Stimulated activated CD4-positive, alpha-beta T cell treated with anti-CD3 and anti-CD28 coated beads, Interleukin-1b, Interleukin-23, amount 100 ng/mL, for 24 hours (primary cell): ENCODE measurements around the gene PTGER3.
A peak's percentile ranks its signal among the peaks of the same experiment; 100 is the strongest.

Experiments used
- DNase-seq, 4 experiments: peaks; one replicate each; pipeline ENCODE4 v3.0.0-alpha.2; 2020; ENCODE audit warnings: low read depth in 4 of 4, low spot score in 1 of 4

PTGER3 gene

DNA sequence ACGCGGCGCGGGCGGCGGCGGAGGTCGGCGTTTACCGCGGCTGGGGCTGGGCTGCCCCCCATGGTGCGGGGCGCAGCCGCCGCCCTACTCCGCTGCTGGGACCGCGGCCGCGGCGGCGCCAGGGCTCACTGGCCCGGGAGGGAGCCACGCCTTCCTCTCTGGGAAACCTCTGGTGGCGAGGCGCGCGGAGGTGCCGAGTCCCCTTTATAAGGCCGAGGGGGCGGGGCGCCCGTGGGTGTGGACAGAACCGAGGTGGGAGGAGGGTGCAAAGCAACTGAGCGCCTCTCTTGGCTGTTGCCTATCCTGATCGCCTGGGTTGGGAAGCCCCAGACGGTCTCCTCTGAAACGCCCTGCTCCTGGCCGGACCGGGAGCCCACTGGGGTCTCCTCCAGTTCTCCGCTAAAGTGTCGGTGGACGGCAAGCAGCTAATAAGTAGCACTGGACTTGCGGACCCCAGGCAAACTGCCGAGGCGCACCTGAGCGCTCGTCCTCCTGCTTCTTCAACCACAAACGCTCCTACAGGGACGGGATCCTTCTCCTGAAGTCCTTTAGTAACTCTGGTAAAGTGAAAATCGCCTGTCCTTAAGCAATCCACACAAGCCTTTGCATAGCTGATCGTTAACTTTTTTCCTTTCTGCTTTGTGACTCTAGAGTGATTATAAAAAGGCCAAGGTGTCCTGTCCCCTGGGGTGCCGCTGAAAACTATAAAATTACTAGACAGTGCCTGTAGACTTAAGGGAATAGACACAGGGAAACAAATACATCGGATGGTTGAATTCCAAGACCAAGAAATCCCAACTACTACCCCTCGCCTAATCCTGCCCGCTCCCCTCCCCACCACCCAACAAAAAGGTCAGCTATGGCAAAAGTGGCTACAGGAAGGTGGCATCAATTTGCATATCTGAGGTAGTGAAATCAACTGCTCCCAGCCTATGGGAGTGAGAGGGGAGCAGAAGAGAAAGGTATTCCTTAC is at the start of gene PTGER3:
Gene PTGER3 (minus strand): TSS at position 182 of the 973 bp plus-strand sequence. CDS start 239 bp downstream, outside the sequence.
- peak in 2 of 4 experiments; percentile 17 to 41 for DNase-seq

DNA sequence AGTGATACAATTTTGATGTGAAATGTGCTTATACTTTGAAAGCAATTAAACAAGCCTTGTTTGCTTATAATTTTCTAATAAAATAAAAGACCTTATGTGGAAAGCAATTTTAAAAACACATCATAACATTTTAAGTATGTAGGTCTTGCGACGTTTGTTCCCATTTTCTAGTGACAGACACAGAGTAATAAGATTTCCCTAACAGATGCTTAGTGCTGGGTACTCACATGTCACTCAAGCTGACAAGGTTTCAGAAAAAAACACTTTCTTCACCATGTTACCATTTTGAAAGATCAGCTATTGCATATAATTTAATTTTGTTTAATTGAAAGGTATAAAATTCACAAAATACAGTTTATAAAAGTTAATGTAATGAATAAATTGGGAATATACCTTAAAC is 47.3 kb upstream of the PTGER3 start:
- no peak for DNase-seq

- DNase-seq: no peak
Measured at GRCh38 chr1:71093938-71094337, 46.3 kb upstream of the PTGER3 start.

GRCh38 chr1:71089536-71090270 is 42.1 kb upstream of the PTGER3 start:
- DNase-seq: no peak

- DNase-seq: no peak
Measured at GRCh38 chr1:71088645-71089287, 41.1 kb upstream of the PTGER3 start.

DNA sequence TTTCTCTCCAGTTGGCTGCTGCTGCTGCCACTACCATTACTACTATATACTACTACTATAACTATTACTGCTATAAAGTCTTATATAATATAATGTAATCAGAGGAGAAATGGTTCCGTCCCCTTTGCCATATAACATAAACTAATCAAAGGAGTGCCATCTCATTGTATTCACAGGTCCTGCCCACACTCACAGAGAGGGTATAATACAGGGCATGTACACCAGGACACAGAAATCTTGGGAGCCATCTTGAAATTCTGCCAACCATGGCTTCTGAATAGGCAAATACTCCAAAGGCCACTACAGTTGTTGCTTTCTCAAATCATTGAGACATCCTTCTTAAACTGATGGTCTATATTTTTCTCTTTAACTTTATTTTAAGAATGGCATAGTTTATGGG is 40.1 kb upstream of the PTGER3 start:
- DNase-seq: no peak

- DNase-seq: no peak
Measured at GRCh38 chr1:71087060-71087459, 39.4 kb upstream of the PTGER3 start.

- DNase-seq: no peak
Measured at GRCh38 chr1:71086331-71086730, 38.7 kb upstream of the PTGER3 start.

DNA sequence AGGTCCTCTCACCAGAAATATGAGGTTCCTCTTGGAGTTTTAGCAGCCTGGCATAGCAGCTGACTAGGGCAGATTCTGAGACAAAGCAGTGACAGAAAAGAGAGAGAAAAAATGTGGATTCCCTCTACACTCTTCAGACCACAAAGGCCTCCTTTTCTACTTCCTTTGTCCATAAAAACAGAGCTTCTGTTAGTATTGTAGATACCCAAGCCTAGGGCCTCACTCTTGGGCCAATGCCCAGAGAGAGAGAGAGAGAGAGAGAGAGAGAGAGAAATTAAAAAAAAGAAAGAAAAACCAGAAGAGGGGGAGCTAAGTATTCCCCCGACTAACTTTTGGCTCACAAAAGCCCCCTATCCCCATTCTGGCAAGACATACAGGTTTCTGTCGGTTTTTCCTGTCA is 35.7 kb upstream of the PTGER3 start:
- DNase-seq: no peak

DNA sequence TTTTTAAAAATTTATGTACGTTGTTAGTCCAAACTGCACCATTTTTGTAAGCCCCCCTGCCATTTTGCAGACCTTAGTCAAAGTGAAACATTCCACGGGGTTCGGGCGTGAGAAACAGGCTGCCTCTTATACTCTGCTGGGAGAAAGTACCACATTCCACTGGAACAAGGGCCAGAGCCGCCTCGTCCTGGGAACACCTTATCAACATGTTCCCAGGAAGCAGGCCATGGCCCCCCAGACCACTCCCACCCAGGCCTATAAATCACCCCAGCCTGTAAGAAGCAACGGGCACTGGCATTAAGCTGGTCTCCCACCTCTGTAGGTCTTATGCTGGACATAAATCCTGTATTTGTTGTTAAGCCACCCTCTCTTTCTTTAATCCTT is 34.1 kb upstream of the PTGER3 start:
- no peak for DNase-seq

DNA sequence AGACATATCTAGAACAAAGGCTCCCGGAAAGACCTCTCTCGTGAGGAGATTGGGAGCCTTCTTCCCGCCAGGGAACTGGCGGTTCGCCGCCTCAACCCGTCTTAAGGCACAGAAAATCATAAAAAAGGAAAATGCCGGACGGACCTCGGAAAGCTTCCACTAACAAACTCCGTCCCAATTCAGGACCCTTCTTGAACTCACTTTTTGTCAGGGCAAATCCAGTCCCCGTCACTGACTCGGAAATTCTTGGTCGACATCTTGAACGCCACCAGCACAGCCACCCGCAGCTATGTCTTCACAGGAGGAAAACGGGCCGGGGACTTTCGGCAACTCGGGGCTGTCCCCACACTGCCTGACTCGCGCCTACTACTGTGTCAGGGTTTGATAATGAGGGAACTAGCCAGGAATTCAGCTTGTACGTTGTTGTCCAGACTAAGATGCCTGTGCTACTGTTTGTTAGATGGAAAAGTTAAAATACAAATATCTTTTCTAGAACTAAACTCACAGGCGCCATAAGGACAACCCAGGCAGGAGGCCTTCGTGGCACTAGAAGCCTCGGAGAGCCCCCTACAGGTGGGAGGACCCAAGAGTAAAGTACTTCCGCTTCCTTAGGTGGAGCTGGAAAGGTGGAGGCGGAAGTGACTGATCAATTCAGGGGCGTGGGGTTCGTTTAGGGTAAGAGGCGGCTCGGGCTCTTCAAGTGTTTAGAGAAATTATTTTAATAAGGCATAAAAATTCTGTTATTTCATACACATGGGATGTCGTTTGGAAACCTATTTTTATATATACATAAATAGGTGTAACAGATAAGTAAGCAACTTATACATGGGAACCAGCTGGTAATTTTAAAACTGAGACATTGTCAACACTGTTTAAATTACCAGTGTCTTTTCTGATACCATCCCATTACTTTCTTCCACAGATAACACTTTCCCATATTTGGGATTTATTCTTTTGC is 33.4 kb upstream of the PTGER3 start, which contains the start of gene ZRANB2:
Gene ZRANB2 (minus strand): TSS at position 297 of the 958 bp plus-strand sequence. CDS start 40 bp downstream, at position 257.
- peak; percentile 73 to 81 (median 78) for DNase-seq

- DNase-seq: peak in 2 of 4 experiments; percentile 2 to 5
Measured at GRCh38 chr1:71080230-71080738, 32.7 kb upstream of the PTGER3 start.

GRCh38 chr1:71074681-71075080 is 27.1 kb upstream of the PTGER3 start:
- no peak for DNase-seq

DNA sequence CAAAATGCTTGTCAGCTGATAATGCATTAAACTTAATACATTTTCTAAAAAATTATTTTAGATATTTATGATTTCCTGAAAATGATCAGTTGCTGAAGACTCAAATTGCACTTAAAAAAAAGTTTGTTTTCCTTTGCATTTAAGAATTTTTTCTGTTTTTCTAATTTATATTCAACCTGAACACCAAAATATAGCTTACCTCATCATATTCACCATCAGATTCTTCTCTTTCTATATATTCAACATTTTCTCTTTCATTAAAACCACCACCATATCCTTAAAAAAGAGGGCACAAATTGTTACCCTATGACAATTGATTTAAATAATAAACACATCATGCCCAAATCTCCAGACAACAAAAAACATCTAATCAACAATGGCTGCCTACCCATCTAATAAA is 24.7 kb upstream of the PTGER3 start:
- DNase-seq: no peak

DNA sequence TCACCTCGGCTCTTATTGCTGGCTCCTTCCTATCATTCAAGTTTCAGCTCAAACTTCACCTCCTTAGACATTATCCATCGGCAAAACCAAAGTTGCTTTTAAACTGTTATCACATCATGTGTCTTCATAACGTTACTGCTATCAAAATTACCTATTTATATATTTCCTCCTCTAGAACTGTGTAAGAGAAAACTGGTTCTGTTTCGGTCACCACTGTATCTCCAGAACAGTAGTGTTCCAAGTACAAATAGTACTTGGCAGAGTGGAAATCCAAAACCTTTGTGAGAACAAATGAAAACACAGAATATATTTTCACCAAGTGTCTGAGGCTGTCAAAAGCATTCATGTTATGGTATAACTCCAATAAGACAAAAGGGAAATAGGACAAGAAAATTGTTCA is 24.1 kb upstream of the PTGER3 start:
- no peak for DNase-seq

DNA sequence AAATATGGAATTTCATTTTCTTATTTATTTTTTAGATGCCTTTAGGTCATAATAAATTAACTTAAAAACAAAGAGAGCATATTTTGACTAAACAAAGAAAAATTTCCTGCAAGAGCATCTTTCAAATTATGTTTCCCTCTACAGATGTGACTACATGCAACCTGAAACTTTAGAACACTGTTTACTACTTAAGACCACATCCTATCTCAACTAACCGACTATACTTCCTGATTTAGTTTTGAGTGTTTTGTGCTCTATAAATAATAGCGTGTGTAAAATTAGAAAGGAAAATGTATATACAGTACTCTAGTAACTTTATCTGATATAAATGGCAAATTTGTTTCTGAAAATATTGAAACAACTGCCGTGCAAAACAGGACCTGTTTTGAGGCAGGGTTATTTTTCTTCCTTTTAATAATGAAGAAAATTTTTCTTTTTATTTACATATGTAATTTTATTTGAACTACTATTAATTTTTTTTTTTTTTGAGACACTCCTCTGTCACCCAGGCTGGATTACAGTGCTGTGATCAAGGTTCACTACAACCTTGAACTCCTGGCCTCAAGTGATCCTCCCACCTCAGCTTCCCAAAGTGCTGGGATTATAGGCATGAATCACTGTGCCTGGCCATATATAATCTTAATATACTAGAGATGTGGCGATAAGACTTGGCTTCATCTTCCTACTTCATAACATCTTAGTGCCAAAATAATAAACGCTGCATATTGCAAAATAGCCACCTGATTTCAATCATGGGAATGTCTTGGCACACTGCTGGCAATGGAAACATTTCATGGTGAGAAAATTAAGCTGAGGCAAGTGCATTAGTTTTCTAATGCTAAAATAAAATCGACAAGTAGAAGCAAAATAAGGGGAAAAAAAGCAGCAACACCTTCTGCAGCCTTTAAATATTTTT is 21.0 kb upstream of the PTGER3 start:
- no peak for DNase-seq

DNA sequence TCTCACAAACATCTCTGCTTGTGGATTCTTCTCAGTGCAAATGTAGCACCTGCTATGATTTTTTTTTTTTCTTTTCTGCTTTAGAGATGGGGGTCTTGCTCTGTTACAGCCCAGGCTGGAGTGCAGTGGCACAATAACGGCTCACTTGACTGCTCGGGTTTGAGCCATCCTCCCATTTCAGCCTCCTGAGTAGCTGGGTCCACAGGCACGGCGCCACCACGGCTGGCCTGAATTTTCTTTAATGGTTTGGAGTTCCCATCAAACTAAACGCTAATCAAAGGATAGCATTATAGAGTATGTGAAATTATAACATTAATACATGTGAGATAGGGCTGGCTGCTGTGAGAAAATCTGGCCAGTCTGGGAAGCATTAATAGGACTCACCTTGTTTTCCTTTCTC is 7.2 kb upstream of the PTGER3 start:
- DNase-seq: no peak

DNA sequence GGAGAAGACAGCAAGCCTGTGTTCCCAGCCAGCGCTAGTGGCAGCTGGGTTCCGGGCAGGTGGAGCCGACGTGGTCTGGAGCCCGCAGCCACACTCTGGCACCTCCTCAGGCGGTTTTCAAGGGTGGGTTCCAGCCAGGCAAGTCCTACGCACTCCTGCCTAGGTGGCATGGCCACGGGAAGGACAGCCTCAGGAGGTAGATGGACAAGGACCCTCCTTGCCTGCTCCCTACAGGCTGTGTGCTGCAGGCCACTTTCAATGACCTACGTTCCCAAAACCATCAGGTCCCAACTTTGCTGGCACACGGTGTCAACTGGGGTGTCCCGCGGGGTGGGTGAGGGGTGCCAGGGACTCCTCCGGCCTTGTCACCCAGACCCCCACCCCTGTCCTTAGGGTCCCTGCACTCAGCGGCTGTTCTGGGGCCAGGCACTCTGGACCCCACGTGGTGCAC is 6.7 kb upstream of the PTGER3 start:
- no peak for DNase-seq

- DNase-seq: no peak
Measured at GRCh38 chr1:71053758-71054157, 6.1 kb upstream of the PTGER3 start.
